K562 (cell line): Measurements from ENCODE around the gene KMT2D. TPM values are rescaled to one million over a fixed set of nuclear protein-coding genes. Genes with fewer than 3 reads are reported as not detected.

Experiments used
- ETV6 ChIP-seq, 3 experiments: fragments of 150-350 bp in 1 of 3; sonication (generic) in 1 of 3; formaldehyde crosslinking in 1 of 3; IDR thresholded peaks; 2 replicates each; pipeline versions ENCODE4 v1.6.1 to v1.8.0; 2014 to 2022; ENCODE audit warnings: borderline replicate concordance in 2 of 3, low read depth in 2 of 3, antibody characterized with exemption in 1 of 3, low read length in 1 of 3, mild to moderate bottlenecking in 1 of 3, missing genetic modification reagents in 1 of 3
- ZBTB40 ChIP-seq, 2 experiments: fragments of 450-650 bp in 1 of 2; sonication (generic) in 1 of 2; formaldehyde crosslinking in 1 of 2; IDR thresholded peaks; 2 replicates each; pipeline versions ENCODE4 v1.7.1 to v1.9.0; 2016 to 2022; ENCODE audit warnings: inconsistent platforms in 1 of 2, mild to moderate bottlenecking in 1 of 2, missing genetic modification reagents in 1 of 2
- polyA plus RNA-seq, 8 experiments: library from polyadenylated mRNA; depleted of rRNA in 4 of 8; stranded (reverse) in 5 of 8; unstranded in 3 of 8; fragments of >200 nt; fragmentation: Nextera tagmentation in 2 of 8; fragmentation: Illumina TruSeq in 1 of 8; extraction: Ambion mirVana in 2 of 8; extraction: Trizol in 1 of 8; gene quantifications; 2 replicates each; pipeline versions ENCODE4 v1.2.1 to v1.2.3, GENCODE V29; 2011 to 2014; ENCODE audit warnings: inconsistent platforms in 1 of 8, missing spikeins in 1 of 8
- total RNA-seq, 7 experiments: library from RNA; depleted of rRNA in 6 of 7; stranded (reverse); fragments of >200 nt in 6 of 7; fragmentation: Illumina TruSeq in 2 of 7; extraction: Trizol in 2 of 7; gene quantifications; 2 replicates each; pipeline versions ENCODE4 v1.2.1 to v1.2.3, GENCODE V29; 2011 to 2021; ENCODE audit warnings: low replicate concordance in 1 of 7
- TF ChIP-seq, protein P1 (sequence below): fragments of 450-650 bp; IDR thresholded peaks from 2 replicates; pipeline ENCODE4 v1.6.1; 2016; ENCODE audit warnings: mild to moderate bottlenecking, moderate library complexity

KMT2D gene
- total and polyA plus RNA-seq, 9 of the 15 experiments (the other 6 are each of a cell fraction or from before 2014, with no cell fraction given), result 0.22 to 93.7 (median 13.7) TPM

DNA sequence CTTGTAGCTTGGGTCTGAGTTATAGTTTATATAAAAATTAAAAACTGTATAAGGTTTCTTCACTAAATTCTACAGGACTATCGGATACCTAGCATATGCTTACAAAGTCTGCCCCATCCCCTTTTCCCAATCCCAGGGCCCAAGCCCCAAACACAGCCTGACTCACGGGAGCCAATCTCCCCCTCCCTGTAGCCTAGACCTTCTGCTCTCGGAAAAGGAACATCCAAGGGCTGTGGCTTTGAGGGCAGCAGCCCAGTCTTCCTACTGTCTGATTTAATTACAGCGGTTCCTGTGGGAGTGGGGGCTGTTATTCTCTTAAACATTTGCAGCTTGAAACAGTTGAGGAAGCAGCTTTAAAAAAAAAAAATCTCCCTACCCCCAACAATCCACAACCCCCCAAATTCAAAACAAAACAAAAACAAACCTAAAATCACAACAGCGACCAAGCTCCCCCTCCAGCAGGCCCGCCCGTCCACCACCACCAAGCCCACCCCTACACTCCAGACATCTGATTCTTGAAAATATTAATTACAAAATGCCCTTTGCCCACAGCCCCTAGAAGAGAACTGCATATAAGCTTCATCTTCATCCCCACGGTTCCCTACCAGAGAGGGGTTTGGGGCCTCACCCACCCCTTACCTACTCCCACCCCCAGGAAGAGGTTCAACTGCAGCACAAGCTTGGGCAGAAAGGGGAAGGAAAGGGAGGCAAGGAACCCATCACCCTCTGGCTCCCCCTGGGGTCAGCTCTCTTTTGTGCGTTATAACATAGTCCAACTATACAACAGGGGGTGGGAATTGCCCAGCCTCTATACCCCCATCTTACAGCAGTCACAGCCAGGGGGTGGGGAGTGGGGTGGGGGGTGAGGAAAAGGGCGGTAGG, 40.9 kb downstream of the KMT2D start (continued):
- TF ChIP-seq, protein P1, sequence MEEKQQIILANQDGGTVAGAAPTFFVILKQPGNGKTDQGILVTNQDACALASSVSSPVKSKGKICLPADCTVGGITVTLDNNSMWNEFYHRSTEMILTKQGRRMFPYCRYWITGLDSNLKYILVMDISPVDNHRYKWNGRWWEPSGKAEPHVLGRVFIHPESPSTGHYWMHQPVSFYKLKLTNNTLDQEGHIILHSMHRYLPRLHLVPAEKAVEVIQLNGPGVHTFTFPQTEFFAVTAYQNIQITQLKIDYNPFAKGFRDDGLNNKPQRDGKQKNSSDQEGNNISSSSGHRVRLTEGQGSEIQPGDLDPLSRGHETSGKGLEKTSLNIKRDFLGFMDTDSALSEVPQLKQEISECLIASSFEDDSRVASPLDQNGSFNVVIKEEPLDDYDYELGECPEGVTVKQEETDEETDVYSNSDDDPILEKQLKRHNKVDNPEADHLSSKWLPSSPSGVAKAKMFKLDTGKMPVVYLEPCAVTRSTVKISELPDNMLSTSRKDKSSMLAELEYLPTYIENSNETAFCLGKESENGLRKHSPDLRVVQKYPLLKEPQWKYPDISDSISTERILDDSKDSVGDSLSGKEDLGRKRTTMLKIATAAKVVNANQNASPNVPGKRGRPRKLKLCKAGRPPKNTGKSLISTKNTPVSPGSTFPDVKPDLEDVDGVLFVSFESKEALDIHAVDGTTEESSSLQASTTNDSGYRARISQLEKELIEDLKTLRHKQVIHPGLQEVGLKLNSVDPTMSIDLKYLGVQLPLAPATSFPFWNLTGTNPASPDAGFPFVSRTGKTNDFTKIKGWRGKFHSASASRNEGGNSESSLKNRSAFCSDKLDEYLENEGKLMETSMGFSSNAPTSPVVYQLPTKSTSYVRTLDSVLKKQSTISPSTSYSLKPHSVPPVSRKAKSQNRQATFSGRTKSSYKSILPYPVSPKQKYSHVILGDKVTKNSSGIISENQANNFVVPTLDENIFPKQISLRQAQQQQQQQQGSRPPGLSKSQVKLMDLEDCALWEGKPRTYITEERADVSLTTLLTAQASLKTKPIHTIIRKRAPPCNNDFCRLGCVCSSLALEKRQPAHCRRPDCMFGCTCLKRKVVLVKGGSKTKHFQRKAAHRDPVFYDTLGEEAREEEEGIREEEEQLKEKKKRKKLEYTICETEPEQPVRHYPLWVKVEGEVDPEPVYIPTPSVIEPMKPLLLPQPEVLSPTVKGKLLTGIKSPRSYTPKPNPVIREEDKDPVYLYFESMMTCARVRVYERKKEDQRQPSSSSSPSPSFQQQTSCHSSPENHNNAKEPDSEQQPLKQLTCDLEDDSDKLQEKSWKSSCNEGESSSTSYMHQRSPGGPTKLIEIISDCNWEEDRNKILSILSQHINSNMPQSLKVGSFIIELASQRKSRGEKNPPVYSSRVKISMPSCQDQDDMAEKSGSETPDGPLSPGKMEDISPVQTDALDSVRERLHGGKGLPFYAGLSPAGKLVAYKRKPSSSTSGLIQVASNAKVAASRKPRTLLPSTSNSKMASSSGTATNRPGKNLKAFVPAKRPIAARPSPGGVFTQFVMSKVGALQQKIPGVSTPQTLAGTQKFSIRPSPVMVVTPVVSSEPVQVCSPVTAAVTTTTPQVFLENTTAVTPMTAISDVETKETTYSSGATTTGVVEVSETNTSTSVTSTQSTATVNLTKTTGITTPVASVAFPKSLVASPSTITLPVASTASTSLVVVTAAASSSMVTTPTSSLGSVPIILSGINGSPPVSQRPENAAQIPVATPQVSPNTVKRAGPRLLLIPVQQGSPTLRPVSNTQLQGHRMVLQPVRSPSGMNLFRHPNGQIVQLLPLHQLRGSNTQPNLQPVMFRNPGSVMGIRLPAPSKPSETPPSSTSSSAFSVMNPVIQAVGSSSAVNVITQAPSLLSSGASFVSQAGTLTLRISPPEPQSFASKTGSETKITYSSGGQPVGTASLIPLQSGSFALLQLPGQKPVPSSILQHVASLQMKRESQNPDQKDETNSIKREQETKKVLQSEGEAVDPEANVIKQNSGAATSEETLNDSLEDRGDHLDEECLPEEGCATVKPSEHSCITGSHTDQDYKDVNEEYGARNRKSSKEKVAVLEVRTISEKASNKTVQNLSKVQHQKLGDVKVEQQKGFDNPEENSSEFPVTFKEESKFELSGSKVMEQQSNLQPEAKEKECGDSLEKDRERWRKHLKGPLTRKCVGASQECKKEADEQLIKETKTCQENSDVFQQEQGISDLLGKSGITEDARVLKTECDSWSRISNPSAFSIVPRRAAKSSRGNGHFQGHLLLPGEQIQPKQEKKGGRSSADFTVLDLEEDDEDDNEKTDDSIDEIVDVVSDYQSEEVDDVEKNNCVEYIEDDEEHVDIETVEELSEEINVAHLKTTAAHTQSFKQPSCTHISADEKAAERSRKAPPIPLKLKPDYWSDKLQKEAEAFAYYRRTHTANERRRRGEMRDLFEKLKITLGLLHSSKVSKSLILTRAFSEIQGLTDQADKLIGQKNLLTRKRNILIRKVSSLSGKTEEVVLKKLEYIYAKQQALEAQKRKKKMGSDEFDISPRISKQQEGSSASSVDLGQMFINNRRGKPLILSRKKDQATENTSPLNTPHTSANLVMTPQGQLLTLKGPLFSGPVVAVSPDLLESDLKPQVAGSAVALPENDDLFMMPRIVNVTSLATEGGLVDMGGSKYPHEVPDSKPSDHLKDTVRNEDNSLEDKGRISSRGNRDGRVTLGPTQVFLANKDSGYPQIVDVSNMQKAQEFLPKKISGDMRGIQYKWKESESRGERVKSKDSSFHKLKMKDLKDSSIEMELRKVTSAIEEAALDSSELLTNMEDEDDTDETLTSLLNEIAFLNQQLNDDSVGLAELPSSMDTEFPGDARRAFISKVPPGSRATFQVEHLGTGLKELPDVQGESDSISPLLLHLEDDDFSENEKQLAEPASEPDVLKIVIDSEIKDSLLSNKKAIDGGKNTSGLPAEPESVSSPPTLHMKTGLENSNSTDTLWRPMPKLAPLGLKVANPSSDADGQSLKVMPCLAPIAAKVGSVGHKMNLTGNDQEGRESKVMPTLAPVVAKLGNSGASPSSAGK, result no peak
- TF ChIP-seq ETV6 (IDR thresholded peaks at IDR 0.05; ENCODE audit: borderline replicate concordance in 1 of 2, low read depth in 2 of 2, low read length in 1 of 2), result no peak
- TF ChIP-seq ETV6 (CRISPR knock-in tag; IDR thresholded peaks at IDR 0.05; ENCODE audit: borderline replicate concordance), result no peak
- TF ChIP-seq ZBTB40 (IDR thresholded peaks at IDR 0.05), result 0 out of 2 replicates have a peak, but pooled peaks have one; percentile 9
- no peak for TF ChIP-seq ZBTB40 (CRISPR knock-in tag; IDR thresholded peaks at IDR 0.05)
